ENCODE measurements around the gene PTPRN2. TPM values are rescaled to one million over a fixed set of nuclear protein-coding genes. Genes with fewer than 3 reads are reported as not detected.

Gene PTPRN2
- total and polyA plus RNA-seq, 9 of the 15 experiments (the other 6 are each of a cell fraction or from before 2014, with no cell fraction given) = not detected

GRCh38 chr7:157866336-157866924 lies 721.2 kb downstream of the PTPRN2 start:
- ATAC-seq = no peak
- no peak overlapping the region for H3K4me3 ChIP-seq
- no peaks in the 10 kb centered on the region for H3K9me1 ChIP-seq (ENCODE audit: control insufficient read depth, insufficient read depth, low read length)
- ChIA-PET CTCF (ENCODE audit: low intra/inter-chr PET ratio) (no interaction called here), POLR2A (no interaction called here)
- in situ Hi-C loops (cut with MboI) (no loop called here), intact Hi-C loops (cut with micrococcal nuclease) (no loop called here)
- no peaks in the 10 kb centered on the region for H3K4me1 ChIP-seq (replicated peaks in 1 of 2; ENCODE audit: control insufficient read depth in 2 of 2, insufficient read depth in 2 of 2, low read length in 2 of 2)
- H3K9ac ChIP-seq (ENCODE audit: insufficient read depth in 1 of 2, low read depth in 2 of 2, low read length in 2 of 2) = no peak overlapping the region
- FAIRE-seq = peak; percentile 11
- H3K27ac ChIP-seq (ENCODE audit: extremely low read depth, low read depth, low read length) = no peak overlapping the region; the same call in 2 of the 3 replicates
- H3K9me3 ChIP-seq (replicated peaks; ENCODE audit: control insufficient read depth, insufficient read depth, low read depth, low read length) = no peaks in the 10 kb centered on the region
- no peak for DNase-seq (ENCODE audit: extremely low read depth in 1 of 4, low spot score in 3 of 4)
- TF ChIP-seq KDM1A (IDR thresholded peaks at IDR 0.05) = peak in 1 of 2 experiments; percentile 28; a peak in 1 of 4 replicates
- TF ChIP-seq XRCC3 (IDR thresholded peaks at IDR 0.05) = no peak
- peaks cover 26% of the 10 kb centered on the region for H4K20me1 ChIP-seq (replicated peaks; ENCODE audit: control insufficient read depth, insufficient read depth, low read length)
- 0% methylated on average over 16 of the region's 29 CpGs for WGBS (ENCODE audit: insufficient coverage, low coverage, missing lambda C conversion rate)
- no peaks in the 10 kb centered on the region for H3K36me3 ChIP-seq (ENCODE audit: control insufficient read depth, insufficient read depth, low read length)
- no peak overlapping the region for H2AFZ ChIP-seq (ENCODE audit: low read depth, low read length)
- H3K79me2 ChIP-seq (ENCODE audit: control insufficient read depth, insufficient read depth, low read length) = no peaks in the 10 kb centered on the region
- no TSS peak for BruUV-seq (replicated peaks)
- H3K4me2 ChIP-seq (ENCODE audit: insufficient read depth, low read length) = no peak overlapping the region
- peaks cover 54 to 69% of the 10 kb centered on the region in 2 experiments for H3K27me3 ChIP-seq (ENCODE audit: control insufficient read depth in 2 of 2, insufficient read depth in 2 of 2, low read length in 2 of 2)

GRCh38 chr7:157865351-157866165 lies 722.1 kb downstream of the PTPRN2 start:
- FAIRE-seq (no peak), DNase-seq (ENCODE audit: extremely low read depth in 1 of 4, low spot score in 3 of 4) (no peak), ATAC-seq (no peak; the same call in 2 of the 3 replicates)
- Histone ChIP-seq H3K9ac (ENCODE audit: insufficient read depth in 1 of 2, low read depth in 2 of 2, low read length in 2 of 2) (no peak overlapping the region), H3K27ac (ENCODE audit: extremely low read depth, low read depth, low read length) (no peak overlapping the region), H3K79me2 (ENCODE audit: control insufficient read depth, insufficient read depth, low read length) (no peaks in the 10 kb centered on the region), H3K4me1 (replicated peaks in 1 of 2; ENCODE audit: control insufficient read depth in 2 of 2, insufficient read depth in 2 of 2, low read length in 2 of 2) (no peaks in the 10 kb centered on the region), H4K20me1 (replicated peaks; ENCODE audit: control insufficient read depth, insufficient read depth, low read length) (peaks cover 26% of the 10 kb centered on the region), H3K4me2 (ENCODE audit: insufficient read depth, low read length) (no peak overlapping the region), H3K36me3 (ENCODE audit: control insufficient read depth, insufficient read depth, low read length) (no peaks in the 10 kb centered on the region), H3K9me1 (ENCODE audit: control insufficient read depth, insufficient read depth, low read length) (no peaks in the 10 kb centered on the region), H3K4me3 (no peak overlapping the region), H2AFZ (ENCODE audit: low read depth, low read length) (no peak overlapping the region), H3K27me3 (ENCODE audit: control insufficient read depth in 2 of 2, insufficient read depth in 2 of 2, low read length in 2 of 2) (peaks cover 62 to 77% of the 10 kb centered on the region in 2 experiments), H3K9me3 (replicated peaks; ENCODE audit: control insufficient read depth, insufficient read depth, low read depth, low read length) (no peaks in the 10 kb centered on the region)
- BruUV-seq (replicated peaks) = no TSS peak
- CTCF ChIA-PET (ENCODE audit: low intra/inter-chr PET ratio) = no interaction called here
- in situ Hi-C loops (cut with MboI) = no loop called here
- intact Hi-C loops (cut with micrococcal nuclease) = no loop called here
- POLR2A ChIA-PET = no interaction called here
- TF ChIP-seq SUPT5H (IDR thresholded peaks at IDR 0.05) (no peak), ZC3H8 (IDR thresholded peaks at IDR 0.05) (no peak), FOXJ3 (CRISPR knock-in tag; IDR thresholded peaks at IDR 0.05) (no peak), SRSF1 (IDR thresholded peaks at IDR 0.05; ENCODE audit: low read depth, low read length) (no peak), ERF (CRISPR knock-in tag; IDR thresholded peaks at IDR 0.05) (no peak), PRMT5 (CRISPR knock-in tag; IDR thresholded peaks at IDR 0.05) (no peak)
- 2% methylated on average over 27 of the region's 27 CpGs for WGBS (ENCODE audit: insufficient coverage, low coverage, missing lambda C conversion rate)
